Endothelial cell of umbilical vein (primary cell): ENCODE measurements around the gene VWA8. TPM values are rescaled to one million over a fixed set of nuclear protein-coding genes. Genes with fewer than 3 reads are reported as not detected.
"Not testable (repeated sequence)": the region's sequence is repeated elsewhere in the genome, so short reads cannot be mapped to it uniquely, and the experiment has no call there.

ENCODE experiments used
- BruUV-seq: library from RNA; stranded (reverse); fragments of 400-500 nt; replicated peaks from 2 replicates; lab custom pipeline; 2021; lab: Mats Ljungman, UMichigan
- CTCF ChIA-PET: fragments of 300-600, 350-600 bp; sonication (Branson Sonifier 250); formaldehyde crosslinking; loops from one replicate; lab custom pipeline; 2021; ENCODE audit warnings: antibody characterized with exemption, inconsistent platforms; lab: Charles Lee
- POLR2A ChIA-PET: fragments of 300-600, 350-600 bp; sonication (Branson Sonifier 250); formaldehyde crosslinking; loops from one replicate; lab custom pipeline; 2021; ENCODE audit warnings: antibody characterized with exemption, inconsistent platforms; lab: Charles Lee
- DNase-seq: peaks from one replicate; pipeline ENCODE4 v3.0.0-alpha.2; 2011; ENCODE audit warnings: low read depth, low spot score
- FAIRE-seq: peaks from 2 replicates; lab custom pipeline; 2011; peaks lifted over from hg19 to GRCh38; lab: Jason Lieb, UNC
- H2AFZ ChIP-seq: 2 replicates; pipeline ENCODE4 v1.6.0; 2012; ENCODE audit warnings: low read depth, low read length, control low read depth, inconsistent platforms
- H3K27ac ChIP-seq: 2 replicates; pipeline ENCODE4 v1.5.1; 2011; ENCODE audit warnings: low read depth, mild to moderate bottlenecking, control low read depth, low read length, moderate library complexity; ENCODE audit not compliant: insufficient read depth
- H3K27me3 ChIP-seq, 2 experiments: 2 replicates each; pipeline versions ENCODE4 v1.6.0 to v1.6.1; 2011; ENCODE audit warnings: low read length in 2 of 2, mixed read lengths in 1 of 2; ENCODE audit not compliant: control insufficient read depth in 2 of 2, insufficient read depth in 2 of 2
- H3K36me3 ChIP-seq, 2 experiments: 2 replicates in 1 of 2; 3 replicates in 1 of 2; pipeline ENCODE4 v1.5.1; 2011; ENCODE audit warnings: low read length in 2 of 2, mild to moderate bottlenecking in 1 of 2, moderate library complexity in 1 of 2; ENCODE audit not compliant: control insufficient read depth in 2 of 2, insufficient read depth in 2 of 2; ENCODE audit errors: extremely low read depth in 1 of 2
- H3K4me1 ChIP-seq: 3 replicates; pipeline ENCODE4 v1.5.1; 2011; ENCODE audit warnings: mild to moderate bottlenecking, low read length; ENCODE audit not compliant: control insufficient read depth, insufficient read depth; ENCODE audit errors: extremely low read depth
- H3K4me2 ChIP-seq: 2 replicates; pipeline ENCODE4 v1.6.1; 2011; ENCODE audit warnings: low read length, control low read depth, mixed read lengths; ENCODE audit not compliant: insufficient read depth
- H3K4me3 ChIP-seq, 3 experiments: fragments of 200-600 bp in 1 of 3; sonication (generic), shearing (Covaris generic) in 1 of 3; replicated peaks in 1 of 3; 2 replicates each; pipeline ENCODE4 v1.5.1; 2011 to 2016; ENCODE audit warnings: control low read depth in 3 of 3, low read length in 3 of 3, mild to moderate bottlenecking in 2 of 3, inconsistent platforms in 1 of 3, low read depth in 1 of 3, moderate library complexity in 1 of 3; ENCODE audit not compliant: insufficient read depth in 1 of 3
- H3K79me2 ChIP-seq: 2 replicates; pipeline ENCODE4 v1.6.0; 2012; ENCODE audit warnings: low read length, inconsistent platforms; ENCODE audit not compliant: control insufficient read depth, insufficient read depth
- H3K9ac ChIP-seq: replicated peaks from 2 replicates; pipeline ENCODE3; 2011; ENCODE audit warnings: low read length, control low read depth; ENCODE audit not compliant: insufficient read depth; ENCODE audit errors: extremely low read depth
- H3K9me1 ChIP-seq: replicated peaks from 3 replicates; pipeline ENCODE4 v1.6.0; 2011; ENCODE audit warnings: mild to moderate bottlenecking, low read length; ENCODE audit not compliant: control insufficient read depth, insufficient read depth; ENCODE audit errors: extremely low read depth
- H3K9me3 ChIP-seq: replicated peaks from 2 replicates; pipeline ENCODE4 v1.5.1; 2012; ENCODE audit warnings: low read length, inconsistent platforms; ENCODE audit not compliant: control insufficient read depth, insufficient read depth
- H4K20me1 ChIP-seq: replicated peaks from 2 replicates; pipeline ENCODE3; 2011; ENCODE audit warnings: mild to moderate bottlenecking, low read length; ENCODE audit not compliant: control insufficient read depth, insufficient read depth; ENCODE audit errors: extremely low read depth
- EZH2 ChIP-seq: IDR thresholded peaks from 2 replicates; pipeline ENCODE4 v1.6.1; 2012; ENCODE audit warnings: borderline replicate concordance, low read depth, mild to moderate bottlenecking, moderate library complexity, low read length, inconsistent platforms; ENCODE audit not compliant: severe bottlenecking
- FOS ChIP-seq: IDR thresholded peaks from 2 replicates; pipeline ENCODE4 v1.6.1; 2011; ENCODE audit warnings: mild to moderate bottlenecking, low read length, moderate library complexity, borderline replicate concordance; ENCODE audit not compliant: insufficient read depth
- GATA2 ChIP-seq: IDR thresholded peaks from 2 replicates; pipeline ENCODE4 v1.7.0; 2011; ENCODE audit warnings: low read depth, mild to moderate bottlenecking, moderate library complexity, mixed read lengths, low read length; ENCODE audit not compliant: insufficient read length, insufficient read depth
- JUN ChIP-seq: IDR thresholded peaks from 2 replicates; pipeline ENCODE4 v1.6.1; 2011; ENCODE audit warnings: borderline replicate concordance, low read depth; ENCODE audit not compliant: insufficient read length, insufficient read depth
- MYC ChIP-seq: IDR thresholded peaks from one replicate; pipeline ENCODE4 v1.6.1; 2011; ENCODE audit warnings: mild to moderate bottlenecking, low read depth, low read length
- POLR2A ChIP-seq: IDR thresholded peaks from 2 replicates; pipeline ENCODE4 v1.6.1; 2012; ENCODE audit warnings: low read depth, mild to moderate bottlenecking, control low read depth, low read length
- POLR2AphosphoS5 ChIP-seq: IDR thresholded peaks from 2 replicates; pipeline ENCODE4 v1.6.1; 2012; ENCODE audit warnings: low read depth, mild to moderate bottlenecking, control low read depth, low read length, moderate library complexity; ENCODE audit not compliant: insufficient read depth
- dilution Hi-C: fragments of 300-500 bp; cut with MboI; formaldehyde crosslinking; loops from one replicate; pipeline ENCODE4 v1.15.0; 2019; ENCODE audit warnings: low sequenced_read_pairs; ENCODE audit not compliant: extremely low pct_ligation_motif_present
- intact Hi-C: fragments of 100-400 bp; cut with micrococcal nuclease; formaldehyde crosslinking; loops from one replicate; pipeline ENCODE4 v1.10.0; 2022
- polyA plus RNA-seq, 4 experiments: library from polyadenylated mRNA; depleted of rRNA in 3 of 4; stranded (reverse) in 3 of 4; unstranded in 1 of 4; fragments of >200 nt; gene quantifications; 2 replicates each; pipeline versions ENCODE4 v1.2.1 to v1.2.3, GENCODE V29; 2011 to 2012; ENCODE audit warnings: missing spikeins in 1 of 4
- total RNA-seq: library from RNA; stranded (reverse); gene quantifications from 2 replicates; pipeline ENCODE4 v1.2.3, GENCODE V29; 2021
- TF ChIP-seq, protein P1 (sequence below), 2 donors: IDR thresholded peaks; 1 replicate in 1 of 2; 2 replicates in 1 of 2; pipeline ENCODE4 v1.5.1; 2011; ENCODE audit warnings: low read length in 2 of 2, mild to moderate bottlenecking in 2 of 2, moderate library complexity in 2 of 2, control low read depth in 1 of 2, inconsistent platforms in 1 of 2, low read depth in 1 of 2; ENCODE audit not compliant: insufficient read depth in 1 of 2; ENCODE audit errors: extremely low read depth in 1 of 2
- TF ChIP-seq, protein P2 (sequence below): IDR thresholded peaks from 2 replicates; pipeline ENCODE4 v1.6.1; 2011; ENCODE audit not compliant: insufficient read depth, insufficient read length

Gene VWA8
- total and polyA plus RNA-seq, 2 donors (not counting 3 experiments of a cell fraction or from before 2014, with no cell fraction given), result 2.9 to 11.3 TPM

DNA sequence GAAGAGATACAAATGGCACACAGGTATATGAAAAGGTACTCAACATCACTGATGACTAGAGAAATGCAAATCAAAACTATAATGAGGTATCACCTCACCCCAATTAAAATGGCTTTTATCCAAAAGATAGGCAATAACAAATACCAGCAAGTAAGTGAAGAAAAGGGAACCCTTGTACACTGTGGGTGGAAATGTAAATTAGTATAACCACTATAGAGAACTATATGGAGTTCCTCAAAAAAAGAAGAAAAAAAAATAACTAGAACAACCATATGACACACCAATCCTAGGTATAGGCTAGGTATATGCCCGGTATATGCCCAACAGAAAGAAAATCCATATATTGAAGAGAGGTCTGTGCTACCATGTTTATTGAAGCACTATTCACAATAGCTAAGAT is 150.9 kb downstream of the VWA8 start:
- H4K20me1 ChIP-seq, result no peaks in the 10 kb centered on the region
- H3K79me2 ChIP-seq, result no peaks in the 10 kb centered on the region
- H3K27ac ChIP-seq, result no peak overlapping the region
- ChIA-PET POLR2A (no interaction called here), CTCF (no interaction called here)
- H3K9me3 ChIP-seq, result no peaks in the 10 kb centered on the region
- H3K9me1 ChIP-seq, result no peaks in the 10 kb centered on the region
- no peak overlapping the region for H3K9ac ChIP-seq
- FAIRE-seq (no peak), DNase-seq (no peak)
- no peaks in the 10 kb centered on the region for H3K27me3 ChIP-seq
- H3K4me1 ChIP-seq, result no peaks in the 10 kb centered on the region
- H2AFZ ChIP-seq, result no peak overlapping the region
- H3K36me3 ChIP-seq, result no peaks in the 10 kb centered on the region
- BruUV-seq, result no TSS peak
- dilution Hi-C loops, result no loop called here
- intact Hi-C loops, result no loop called here
- TF ChIP-seq POLR2AphosphoS5, result no peak
- TF ChIP-seq JUN, result no peak
- TF ChIP-seq FOS, result no peak
- TF ChIP-seq, protein P1, sequence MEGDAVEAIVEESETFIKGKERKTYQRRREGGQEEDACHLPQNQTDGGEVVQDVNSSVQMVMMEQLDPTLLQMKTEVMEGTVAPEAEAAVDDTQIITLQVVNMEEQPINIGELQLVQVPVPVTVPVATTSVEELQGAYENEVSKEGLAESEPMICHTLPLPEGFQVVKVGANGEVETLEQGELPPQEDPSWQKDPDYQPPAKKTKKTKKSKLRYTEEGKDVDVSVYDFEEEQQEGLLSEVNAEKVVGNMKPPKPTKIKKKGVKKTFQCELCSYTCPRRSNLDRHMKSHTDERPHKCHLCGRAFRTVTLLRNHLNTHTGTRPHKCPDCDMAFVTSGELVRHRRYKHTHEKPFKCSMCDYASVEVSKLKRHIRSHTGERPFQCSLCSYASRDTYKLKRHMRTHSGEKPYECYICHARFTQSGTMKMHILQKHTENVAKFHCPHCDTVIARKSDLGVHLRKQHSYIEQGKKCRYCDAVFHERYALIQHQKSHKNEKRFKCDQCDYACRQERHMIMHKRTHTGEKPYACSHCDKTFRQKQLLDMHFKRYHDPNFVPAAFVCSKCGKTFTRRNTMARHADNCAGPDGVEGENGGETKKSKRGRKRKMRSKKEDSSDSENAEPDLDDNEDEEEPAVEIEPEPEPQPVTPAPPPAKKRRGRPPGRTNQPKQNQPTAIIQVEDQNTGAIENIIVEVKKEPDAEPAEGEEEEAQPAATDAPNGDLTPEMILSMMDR (IDR thresholded peaks at IDR 0.05; ENCODE audit: extremely low read depth in 1 of 2, insufficient read depth in 1 of 2, low read depth in 1 of 2, low read length in 2 of 2), result no peak
- TF ChIP-seq GATA2, result no peak
- TF ChIP-seq POLR2A, result no peak
- TF ChIP-seq MYC, result no peak
- no peak for TF ChIP-seq EZH2
- TF ChIP-seq, protein P2, sequence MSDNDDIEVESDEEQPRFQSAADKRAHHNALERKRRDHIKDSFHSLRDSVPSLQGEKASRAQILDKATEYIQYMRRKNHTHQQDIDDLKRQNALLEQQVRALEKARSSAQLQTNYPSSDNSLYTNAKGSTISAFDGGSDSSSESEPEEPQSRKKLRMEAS, result no peak
- no peak overlapping the region for H3K4me3 ChIP-seq
- H3K4me2 ChIP-seq, result no peak overlapping the region

DNA sequence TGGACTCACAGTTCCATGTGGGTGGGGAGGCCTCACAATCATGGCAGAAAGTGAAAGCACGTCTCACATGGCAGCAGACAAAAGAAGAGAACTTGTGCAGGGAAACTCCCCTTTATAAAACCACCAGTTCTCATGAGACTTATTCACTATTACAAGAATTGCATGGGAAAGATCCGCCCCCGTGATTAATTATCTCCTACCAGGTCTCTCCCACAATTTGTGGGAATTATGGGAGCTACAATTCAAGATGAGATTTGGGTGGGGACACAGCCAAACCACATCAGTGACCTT is 157.5 kb downstream of the VWA8 start:
- FAIRE-seq, POLR2A ChIA-PET, dilution Hi-C loops, H3K9me1 ChIP-seq, H3K4me3 ChIP-seq, H3K4me1 ChIP-seq, H3K36me3 ChIP-seq, H3K79me2 ChIP-seq, H3K9ac ChIP-seq, H4K20me1 ChIP-seq, H2AFZ ChIP-seq, H3K4me2 ChIP-seq, H3K9me3 ChIP-seq, H3K27me3 ChIP-seq, intact Hi-C loops, DNase-seq, BruUV-seq, H3K27ac ChIP-seq: not testable (repeated sequence)
- CTCF ChIA-PET, result interaction anchor here (1.2 kb wide), 1 partner anchor 19 kb away, joined by 3 read pairs; no protein-coding TSS in a partner anchor
